Right renal pelvis (tissue), 4 donors: ENCODE data around the gene WBP2NL. TPM values are rescaled to one million over a fixed set of nuclear protein-coding genes. Genes with fewer than 3 reads are reported as not detected.
"Not testable (repeated sequence)": the region's sequence is repeated elsewhere in the genome, so short reads cannot be mapped to it uniquely, and the experiment has no call there.

Source experiments
- DNase-seq, 4 donors: peaks; one replicate each; pipeline ENCODE4 v3.0.0-alpha.2; 2013; ENCODE audit warnings: low read depth in 4 of 4, low spot score in 3 of 4, missing footprints in 1 of 4
- polyA plus RNA-seq, 4 donors: library from polyadenylated mRNA; unstranded; fragments of 120-200 nt; gene quantifications; one replicate each; pipeline ENCODE4 v1.2.1, GENCODE V29; 2013; ENCODE audit not compliant: insufficient read length in 4 of 4

The WBP2NL gene
- polyA plus RNA-seq, 4 donors, result 3.3 to 5.1 (median 4.1) TPM

DNA sequence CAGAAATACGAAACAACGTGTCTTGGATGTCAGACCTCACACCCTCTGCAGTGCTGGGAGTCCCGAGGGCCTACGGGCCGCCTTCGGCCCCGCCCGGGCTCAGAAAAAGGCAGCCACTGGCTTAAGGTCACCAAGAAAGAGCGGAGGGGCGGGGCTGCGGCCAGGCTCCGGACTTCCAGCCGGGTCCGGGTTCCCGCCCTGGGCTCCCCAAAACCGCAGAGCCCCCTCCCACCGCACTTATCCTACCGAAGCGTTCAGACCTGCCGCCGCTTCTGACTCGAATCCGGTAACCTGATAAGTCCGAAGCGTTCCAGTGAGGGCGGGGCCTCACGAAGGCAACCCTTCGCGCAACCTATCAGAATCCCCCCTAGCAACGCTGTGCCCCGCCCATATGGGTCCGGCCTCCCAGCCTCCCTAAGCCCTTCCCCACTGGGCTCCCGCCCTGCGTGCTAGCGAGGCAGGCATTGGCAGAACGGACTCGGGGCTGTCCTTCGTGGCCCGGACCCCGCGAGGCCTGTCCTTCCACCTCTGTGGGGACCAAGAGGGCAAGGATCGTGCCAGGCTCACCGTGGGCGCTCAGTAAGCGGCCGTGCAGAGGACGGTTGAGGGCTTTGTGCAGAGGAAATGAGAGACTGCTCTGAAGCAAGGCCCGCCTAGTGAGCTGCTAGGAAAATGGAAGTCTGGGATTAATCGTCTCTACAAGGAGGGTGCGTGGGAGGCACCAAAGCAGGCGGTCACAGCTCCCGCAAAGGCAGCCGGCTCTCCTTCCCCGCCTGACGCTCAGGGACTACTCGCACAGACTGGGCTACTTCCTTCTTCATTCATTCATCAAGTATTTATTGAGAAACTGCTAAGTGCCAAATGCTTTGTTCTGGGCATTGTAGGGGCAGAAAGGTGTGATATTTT, 72.2 kb downstream of the WBP2NL start, which contains the start of gene NAGA:
TSS of gene NAGA (minus strand) at position 296 of the 906 bp plus-strand sequence. CDS start 515 bp downstream, outside the sequence.
- peak; percentile 88 to 93 (median 92) for DNase-seq

GRCh38 chr22:42071508-42071907, 72.9 kb downstream of the WBP2NL start:
- not testable (repeated sequence) for DNase-seq

GRCh38 chr22:42072606-42073330, 74.2 kb downstream of the WBP2NL start:
- no peak for DNase-seq

GRCh38 chr22:42073621-42074041, 75.0 kb downstream of the WBP2NL start:
- DNase-seq, result no peak

- DNase-seq, result no peak
Measured at GRCh38 chr22:42074132-42074811, 75.7 kb downstream of the WBP2NL start, which contains the start of gene PHETA2. Gene PHETA2, plus strand, starts transcription at chr22:42074248. Its CDS starts 3,046 bp downstream, at chr22:42077294.

DNA sequence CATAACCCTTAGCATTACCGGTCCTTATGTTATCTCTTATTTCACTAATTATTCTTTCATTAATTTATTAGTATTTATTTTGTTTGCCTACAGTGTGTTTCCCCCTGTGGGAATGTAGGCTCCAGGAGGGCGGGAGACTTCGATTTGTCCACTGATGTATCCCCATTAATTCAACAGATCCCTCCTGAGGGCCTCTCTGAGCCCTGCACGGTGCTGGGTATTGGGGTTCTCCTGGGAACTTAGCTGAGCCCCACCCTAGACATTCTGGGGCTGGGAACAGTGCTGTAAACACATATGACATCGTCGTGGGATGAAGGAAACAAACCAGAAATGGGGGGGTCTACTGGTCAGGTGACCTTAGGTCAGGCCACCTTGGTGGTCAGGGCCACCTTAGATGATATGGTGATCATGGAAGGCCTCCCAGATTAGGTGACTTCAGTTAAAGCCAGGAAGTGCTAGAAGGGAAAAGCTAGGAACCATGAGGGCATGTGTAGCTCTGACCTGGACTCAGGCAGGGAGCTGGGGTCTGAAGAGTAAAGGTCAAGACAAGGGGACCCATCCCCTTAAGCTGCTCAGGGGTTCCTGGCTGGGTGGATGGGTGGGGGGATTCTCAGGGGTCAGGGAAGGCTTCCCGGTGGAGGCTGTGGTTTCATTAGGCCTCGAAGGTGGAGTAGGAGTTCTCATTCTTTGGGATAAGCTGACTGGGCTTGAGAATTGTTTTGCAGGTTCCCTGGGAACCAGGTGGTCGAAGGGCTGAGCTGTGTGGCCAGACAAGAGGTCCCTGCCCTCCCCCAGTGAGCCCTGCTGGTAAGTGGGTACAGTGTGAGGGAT, 76.5 kb downstream of the WBP2NL start:
- no peak for DNase-seq

- no peak for DNase-seq
Measured at GRCh38 chr22:42076764-42077485, 78.3 kb downstream of the WBP2NL start.

- no peak for DNase-seq
Measured at GRCh38 chr22:42077486-42078125, 79.0 kb downstream of the WBP2NL start.

Other genes with a start within 250 kb of the WBP2NL start
- gene CCDC134, start 198.1 kb upstream of the WBP2NL start, polyA plus RNA-seq, result 10 to 100 TPM in 1 of 4 donors, 1 to 10 TPM in 3; 7.4 to 10.6 (median 8.2) TPM
- gene SREBF2, start 165.7 kb upstream of the WBP2NL start, polyA plus RNA-seq, result 100 to 1,000 TPM in 2 of 4 donors, 10 to 100 TPM in 2; 94.0 to 104 (median 101) TPM
- under 1 TPM; 0.39 to 0.97 (median 0.59) TPM for gene SHISA8, start 83.7 kb upstream of the WBP2NL start, polyA plus RNA-seq
- 1 to 10 TPM; 1.2 to 2.7 (median 1.8) TPM for gene TNFRSF13C, start 72.0 kb upstream of the WBP2NL start, polyA plus RNA-seq
- 10 to 100 TPM; 11.2 to 16.2 (median 13.5) TPM for gene CENPM, start 51.6 kb upstream of the WBP2NL start, polyA plus RNA-seq
- gene SEPTIN3, start 29.3 kb upstream of the WBP2NL start, polyA plus RNA-seq, result 1 to 10 TPM; 4.9 to 7.6 (median 6.8) TPM
- gene NAGA, start 72.0 kb downstream of the WBP2NL start, polyA plus RNA-seq, result 10 to 100 TPM; 26.3 to 31.1 (median 28.2) TPM
- gene PHETA2, start 75.5 kb downstream of the WBP2NL start, polyA plus RNA-seq, result 10 to 100 TPM; 10.4 to 13.4 (median 11.9) TPM
- 100 to 1,000 TPM in 3 of 4 donors, 10 to 100 TPM in 1; 74.2 to 142 (median 111) TPM for gene SMDT1, start 80.9 kb downstream of the WBP2NL start, polyA plus RNA-seq
- 100 to 1,000 TPM; 110 to 133 (median 118) TPM for gene NDUFA6, start 92.0 kb downstream of the WBP2NL start, polyA plus RNA-seq
- gene CYP2D6, start 132.0 kb downstream of the WBP2NL start, polyA plus RNA-seq, result 1 to 10 TPM; 2.5 to 7.3 (median 3.5) TPM